ENCODE data around the gene JMJD8.

GRCh38 chr16:718389-718788 is 34.3 kb upstream of the JMJD8 start:
- TF ChIP-seq CTCF (IDR thresholded peaks at IDR 0.05) (no peak), POLR2A (IDR thresholded peaks at IDR 0.05) (no peak)

All from adrenal gland (tissue), 5 donors.